ENCODE data around the gene PUS10. TPM values are rescaled to one million over a fixed set of nuclear protein-coding genes. Genes with fewer than 3 reads are reported as not detected.
A peak's percentile ranks its signal among the peaks of the same experiment; 100 is the strongest.
"Not testable (repeated sequence)": the region's sequence is repeated elsewhere in the genome, so short reads cannot be mapped to it uniquely, and the experiment has no call there.

Gene PUS10
- total and polyA plus RNA-seq, 3 experiments from 2014 or later: 2.8 to 10.5 (median 10.0) TPM

- Histone ChIP-seq H3K27me3 (ENCODE audit: insufficient read depth, low read length, poor library complexity, severe bottlenecking) (no peaks in the 10 kb centered on the region), H3K4me3 (ENCODE audit: low read length) (no peak overlapping the region), H3K27ac (ENCODE audit: low read depth, low read length) (no peak overlapping the region), H3K9me3 (ENCODE audit: low read length) (no peaks in the 10 kb centered on the region), H3K4me1 (ENCODE audit: insufficient read depth, low read length) (peaks cover 10% of the 10 kb centered on the region), H3K36me3 (ENCODE audit: insufficient read depth, low read length) (peaks cover 11% of the 10 kb centered on the region)
- Mint-ChIP-seq H3K4me3 (peak overlapping the region in 1 of 7 donors; percentile 20), H3K9me3 (peaks cover 0 to 3% (median 0%) of the 10 kb centered on the region in 5 donors), H3K27me3 (no peaks in the 10 kb centered on the region), H3K36me3 (peaks cover 7 to 50% (median 8%) of the 10 kb centered on the region in 3 donors), H3K27ac (peak overlapping the region; percentile 9 to 71 (median 43)), H3K4me1 (peaks cover 34 to 63% (median 47%) of the 10 kb centered on the region in 3 donors)
- ChIA-PET CTCF (no interaction called here), POLR2A (no interaction called here)
- DNase-seq: peak in 1 of 5 donors; percentile 9
Measured at GRCh38 chr2:61044636-61045035, 26.6 kb upstream of the PUS10 start.

- no peaks in the 10 kb centered on the region for H3K27me3 ChIP-seq (ENCODE audit: insufficient read depth, low read length, poor library complexity, severe bottlenecking)
- H3K27me3 Mint-ChIP-seq: no peaks in the 10 kb centered on the region
- H3K4me3 Mint-ChIP-seq: no peak overlapping the region
- H3K4me1 Mint-ChIP-seq: peaks cover 38 to 63% (median 55%) of the 10 kb centered on the region in 3 donors
- H3K4me3 ChIP-seq (ENCODE audit: low read length): no peak overlapping the region
- H3K9me3 ChIP-seq (ENCODE audit: low read length): no peaks in the 10 kb centered on the region
- peak overlapping the region in 2 of 8 donors; percentile 24 to 42 for H3K27ac Mint-ChIP-seq
- H3K4me1 ChIP-seq (ENCODE audit: insufficient read depth, low read length): peaks cover 10% of the 10 kb centered on the region
- H3K36me3 ChIP-seq (ENCODE audit: insufficient read depth, low read length): peaks cover 1% of the 10 kb centered on the region
- no peak for DNase-seq
- H3K9me3 Mint-ChIP-seq: peaks cover 0 to 3% (median 0%) of the 10 kb centered on the region in 5 donors
- no peak overlapping the region for H3K27ac ChIP-seq (ENCODE audit: low read depth, low read length)
- CTCF ChIA-PET: no interaction called here
- POLR2A ChIA-PET: no interaction called here
- peaks cover 2 to 34% (median 9%) of the 10 kb centered on the region in 3 donors for H3K36me3 Mint-ChIP-seq
Measured at GRCh38 chr2:61042807-61043206, 24.8 kb upstream of the PUS10 start.

DNA sequence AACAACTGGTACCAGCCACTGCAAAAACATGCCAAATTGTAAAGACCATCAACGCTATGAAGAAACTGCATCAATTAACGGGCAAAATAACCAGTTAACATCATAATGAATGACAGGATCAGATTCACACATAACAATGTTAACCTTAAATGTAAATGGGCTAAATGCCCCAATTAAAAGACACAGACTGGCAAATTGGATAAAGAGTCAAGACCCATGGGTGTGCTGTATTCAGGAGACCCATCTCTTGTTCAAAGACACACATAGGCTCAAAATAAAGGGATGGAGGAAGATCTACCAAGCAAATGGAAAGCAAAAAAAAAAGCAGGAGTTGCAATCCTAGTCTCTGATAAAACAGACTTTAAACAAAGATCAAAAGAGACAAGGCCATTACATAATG is 18.6 kb upstream of the PUS10 start:
- Mint-ChIP-seq H3K27ac (peak overlapping the region in 3 of 8 donors; percentile 9 to 61 (median 30)), H3K36me3 (peaks cover 20 to 40% (median 24%) of the 10 kb centered on the region in 3 donors), H3K4me1 (peaks cover 27 to 46% (median 30%) of the 10 kb centered on the region in 3 donors)
- H3K9me3 Mint-ChIP-seq; H3K4me1 ChIP-seq (ENCODE audit: insufficient read depth, low read length); H3K9me3 ChIP-seq (ENCODE audit: low read length); H3K27me3 ChIP-seq (ENCODE audit: insufficient read depth, low read length, poor library complexity, severe bottlenecking); POLR2A ChIA-PET; H3K4me3 Mint-ChIP-seq; DNase-seq; CTCF ChIA-PET; H3K27me3 Mint-ChIP-seq; H3K27ac ChIP-seq (ENCODE audit: low read depth, low read length); H3K4me3 ChIP-seq (ENCODE audit: low read length): not testable (repeated sequence)
- H3K36me3 ChIP-seq (ENCODE audit: insufficient read depth, low read length): peaks cover 18% of the 10 kb centered on the region

DNA sequence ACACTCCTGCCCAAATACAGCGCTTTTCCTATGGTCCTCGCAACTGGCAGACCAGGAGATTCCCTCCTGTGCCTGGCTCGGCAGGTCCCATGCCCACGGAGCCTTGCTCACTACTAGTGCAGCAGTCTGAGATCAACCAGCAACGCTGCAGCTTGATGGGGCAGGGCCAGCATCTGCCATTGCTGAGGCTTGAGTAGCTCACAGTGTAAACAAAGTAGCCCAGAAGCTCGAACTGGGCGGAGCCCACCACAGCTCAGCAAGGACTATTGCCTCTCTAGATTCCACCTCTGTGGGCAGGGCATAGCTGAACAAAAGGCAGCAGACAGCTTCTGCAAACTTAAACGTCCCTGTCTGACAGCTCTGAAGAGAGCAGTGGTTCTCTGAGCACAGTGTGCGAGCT is 16.5 kb upstream of the PUS10 start:
- POLR2A ChIA-PET; CTCF ChIA-PET; H3K27ac Mint-ChIP-seq; H3K27ac ChIP-seq (ENCODE audit: low read depth, low read length); H3K4me1 ChIP-seq (ENCODE audit: insufficient read depth, low read length); H3K4me3 Mint-ChIP-seq; H3K9me3 ChIP-seq (ENCODE audit: low read length); H3K27me3 Mint-ChIP-seq; DNase-seq; H3K4me3 ChIP-seq (ENCODE audit: low read length); H3K9me3 Mint-ChIP-seq; H3K27me3 ChIP-seq (ENCODE audit: insufficient read depth, low read length, poor library complexity, severe bottlenecking): not testable (repeated sequence)
- H3K36me3 Mint-ChIP-seq: peaks cover 22 to 52% (median 26%) of the 10 kb centered on the region in 3 donors
- H3K36me3 ChIP-seq (ENCODE audit: insufficient read depth, low read length): peaks cover 24% of the 10 kb centered on the region
- H3K4me1 Mint-ChIP-seq: peaks cover 14 to 38% (median 19%) of the 10 kb centered on the region in 3 donors

GRCh38 chr2:61029533-61029932 is 11.5 kb upstream of the PUS10 start:
- no peaks in the 10 kb centered on the region for H3K9me3 Mint-ChIP-seq
- Histone ChIP-seq H3K27ac (ENCODE audit: low read depth, low read length) (no peak overlapping the region), H3K9me3 (ENCODE audit: low read length) (no peaks in the 10 kb centered on the region), H3K4me3 (ENCODE audit: low read length) (no peak overlapping the region), H3K4me1 (ENCODE audit: insufficient read depth, low read length) (no peaks in the 10 kb centered on the region), H3K36me3 (ENCODE audit: insufficient read depth, low read length) (peaks cover 29% of the 10 kb centered on the region), H3K27me3 (ENCODE audit: insufficient read depth, low read length, poor library complexity, severe bottlenecking) (no peaks in the 10 kb centered on the region)
- H3K4me3 Mint-ChIP-seq: no peak overlapping the region
- peaks cover 12 to 61% (median 21%) of the 10 kb centered on the region in 3 donors for H3K36me3 Mint-ChIP-seq
- no peak overlapping the region for H3K27ac Mint-ChIP-seq
- H3K4me1 Mint-ChIP-seq: peaks cover 19 to 56% (median 29%) of the 10 kb centered on the region in 3 donors
- no peak for DNase-seq
- ChIA-PET CTCF (no interaction called here), POLR2A (no interaction called here)
- H3K27me3 Mint-ChIP-seq: no peaks in the 10 kb centered on the region

DNA sequence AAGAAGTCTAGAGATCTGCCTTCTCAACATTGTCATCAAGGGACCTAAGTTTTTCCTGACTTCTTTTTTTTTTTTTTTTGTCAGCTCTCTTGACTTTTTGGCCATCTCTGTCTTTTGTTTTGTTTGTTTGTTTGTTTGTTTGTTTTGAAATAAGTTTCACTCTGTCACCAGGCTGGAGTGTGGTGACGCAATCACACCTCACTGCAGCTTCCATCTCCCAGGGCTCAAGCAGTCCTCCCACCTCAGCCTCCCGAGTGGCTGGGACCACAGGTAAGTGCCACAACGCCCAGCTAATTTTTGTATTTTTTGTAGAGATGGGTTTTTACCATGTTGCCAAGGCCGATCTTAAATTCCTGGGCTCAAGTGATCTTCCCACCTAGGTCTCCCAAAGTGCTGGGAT is 5.6 kb upstream of the PUS10 start:
- H3K36me3 Mint-ChIP-seq: peaks cover 12 to 54% (median 21%) of the 10 kb centered on the region in 3 donors

GRCh38 chr2:61021228-61021660 is 3.2 kb upstream of the PUS10 start:
- ChIA-PET CTCF (no interaction called here), POLR2A (no interaction called here)
- peaks cover 8 to 58% (median 21%) of the 10 kb centered on the region in 3 donors for H3K36me3 Mint-ChIP-seq
- H3K27me3 Mint-ChIP-seq: no peaks in the 10 kb centered on the region
- Histone ChIP-seq H3K36me3 (ENCODE audit: insufficient read depth, low read length) (no peaks in the 10 kb centered on the region), H3K27ac (ENCODE audit: low read depth, low read length) (no peak overlapping the region), H3K4me3 (ENCODE audit: low read length) (no peak overlapping the region), H3K27me3 (ENCODE audit: insufficient read depth, low read length, poor library complexity, severe bottlenecking) (no peaks in the 10 kb centered on the region), H3K4me1 (ENCODE audit: insufficient read depth, low read length) (peaks cover 15% of the 10 kb centered on the region), H3K9me3 (ENCODE audit: low read length) (no peaks in the 10 kb centered on the region)
- peak overlapping the region in 1 of 7 donors; percentile 27 for H3K4me3 Mint-ChIP-seq
- DNase-seq: no peak
- H3K4me1 Mint-ChIP-seq: peaks cover 57 to 81% (median 61%) of the 10 kb centered on the region in 3 donors
- no peaks in the 10 kb centered on the region for H3K9me3 Mint-ChIP-seq
- peak overlapping the region in 1 of 8 donors; percentile 50 for H3K27ac Mint-ChIP-seq

More for the DNA sequence above, 5.6 kb upstream of the PUS10 start:
- Histone ChIP-seq H3K27ac (ENCODE audit: low read depth, low read length) (no peak overlapping the region), H3K9me3 (ENCODE audit: low read length) (no peaks in the 10 kb centered on the region), H3K4me3 (ENCODE audit: low read length) (no peak overlapping the region), H3K27me3 (ENCODE audit: insufficient read depth, low read length, poor library complexity, severe bottlenecking) (no peaks in the 10 kb centered on the region), H3K36me3 (ENCODE audit: insufficient read depth, low read length) (peaks cover 5% of the 10 kb centered on the region), H3K4me1 (ENCODE audit: insufficient read depth, low read length) (peaks cover 9% of the 10 kb centered on the region)
- POLR2A ChIA-PET: no interaction called here
- CTCF ChIA-PET: no interaction called here
- H3K27me3 Mint-ChIP-seq: no peaks in the 10 kb centered on the region
- no peaks in the 10 kb centered on the region for H3K9me3 Mint-ChIP-seq
- peak overlapping the region in 2 of 8 donors; percentile 34 to 54 for H3K27ac Mint-ChIP-seq
- H3K4me3 Mint-ChIP-seq: peak overlapping the region in 1 of 7 donors; percentile 86
- peaks cover 51 to 81% (median 62%) of the 10 kb centered on the region in 3 donors for H3K4me1 Mint-ChIP-seq
- DNase-seq: no peak

DNA sequence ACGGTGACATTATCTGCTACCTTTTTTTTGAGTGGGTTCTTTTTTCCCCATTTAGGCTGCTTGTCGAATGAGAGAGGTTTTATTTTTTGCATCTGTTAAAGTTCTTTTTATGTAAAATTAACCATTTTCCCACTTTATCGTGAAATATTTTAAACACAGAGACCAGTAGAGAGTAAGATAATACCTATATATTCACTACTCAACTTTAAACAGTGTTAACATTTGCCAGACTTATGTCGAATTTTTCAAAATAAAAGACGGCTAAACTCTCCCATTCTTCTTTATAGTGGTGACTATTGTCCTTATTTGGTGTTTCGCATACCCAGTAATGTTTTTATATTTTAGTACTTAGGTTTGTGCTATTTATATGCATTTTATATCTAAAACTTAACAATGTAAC is 743 bp upstream of the PUS10 start:
- ChIA-PET CTCF (no interaction called here), POLR2A (no interaction called here)
- H3K27me3 Mint-ChIP-seq: no peaks in the 10 kb centered on the region
- Histone ChIP-seq H3K9me3 (ENCODE audit: low read length) (no peaks in the 10 kb centered on the region), H3K36me3 (ENCODE audit: insufficient read depth, low read length) (no peaks in the 10 kb centered on the region), H3K4me1 (ENCODE audit: insufficient read depth, low read length) (peaks cover 15% of the 10 kb centered on the region), H3K27ac (ENCODE audit: low read depth, low read length) (peak overlapping the region; percentile 76), H3K4me3 (ENCODE audit: low read length) (peak overlapping the region; percentile 86), H3K27me3 (ENCODE audit: insufficient read depth, low read length, poor library complexity, severe bottlenecking) (no peaks in the 10 kb centered on the region)
- peak overlapping the region in 7 of 8 donors; percentile 92 to 97 (median 96) for H3K27ac Mint-ChIP-seq
- H3K4me1 Mint-ChIP-seq: peaks cover 51 to 79% (median 60%) of the 10 kb centered on the region in 3 donors
- DNase-seq: no peak
- no peaks in the 10 kb centered on the region for H3K9me3 Mint-ChIP-seq
- peaks cover 8 to 46% (median 17%) of the 10 kb centered on the region in 3 donors for H3K36me3 Mint-ChIP-seq
- H3K4me3 Mint-ChIP-seq: peak overlapping the region; percentile 96 to 100 (median 98)

Data from CD8-positive, alpha-beta memory T cell (primary cell).